Endothelial cell of umbilical vein (primary cell): Measurements from ENCODE around the gene EHBP1L1. TPM values are rescaled to one million over a fixed set of nuclear protein-coding genes. Genes with fewer than 3 reads are reported as not detected.

Source experiments
- BruUV-seq: library from RNA; stranded (reverse); fragments of 400-500 nt; replicated peaks from 2 replicates; lab custom pipeline; 2021; lab: Mats Ljungman, UMichigan
- CTCF ChIA-PET: fragments of 300-600, 350-600 bp; sonication (Branson Sonifier 250); formaldehyde crosslinking; loops from one replicate; lab custom pipeline; 2021; ENCODE audit warnings: antibody characterized with exemption, inconsistent platforms; lab: Charles Lee
- POLR2A ChIA-PET: fragments of 300-600, 350-600 bp; sonication (Branson Sonifier 250); formaldehyde crosslinking; loops from one replicate; lab custom pipeline; 2021; ENCODE audit warnings: antibody characterized with exemption, inconsistent platforms; lab: Charles Lee
- DNase-seq: peaks from one replicate; pipeline ENCODE4 v3.0.0-alpha.2; 2011; ENCODE audit warnings: low read depth, low spot score
- FAIRE-seq: peaks from 2 replicates; lab custom pipeline; 2011; peaks lifted over from hg19 to GRCh38; lab: Jason Lieb, UNC
- H2AFZ ChIP-seq: 2 replicates; pipeline ENCODE4 v1.6.0; 2012; ENCODE audit warnings: low read depth, low read length, control low read depth, inconsistent platforms
- H3K27ac ChIP-seq: 2 replicates; pipeline ENCODE4 v1.5.1; 2011; ENCODE audit warnings: low read depth, mild to moderate bottlenecking, control low read depth, low read length, moderate library complexity; ENCODE audit not compliant: insufficient read depth
- H3K27me3 ChIP-seq, 2 experiments: 2 replicates each; pipeline versions ENCODE4 v1.6.0 to v1.6.1; 2011; ENCODE audit warnings: low read length in 2 of 2, mixed read lengths in 1 of 2; ENCODE audit not compliant: control insufficient read depth in 2 of 2, insufficient read depth in 2 of 2
- H3K36me3 ChIP-seq, 2 experiments: 2 replicates in 1 of 2; 3 replicates in 1 of 2; pipeline ENCODE4 v1.5.1; 2011; ENCODE audit warnings: low read length in 2 of 2, mild to moderate bottlenecking in 1 of 2, moderate library complexity in 1 of 2; ENCODE audit not compliant: control insufficient read depth in 2 of 2, insufficient read depth in 2 of 2; ENCODE audit errors: extremely low read depth in 1 of 2
- H3K4me1 ChIP-seq: 3 replicates; pipeline ENCODE4 v1.5.1; 2011; ENCODE audit warnings: mild to moderate bottlenecking, low read length; ENCODE audit not compliant: control insufficient read depth, insufficient read depth; ENCODE audit errors: extremely low read depth
- H3K4me2 ChIP-seq: 2 replicates; pipeline ENCODE4 v1.6.1; 2011; ENCODE audit warnings: low read length, control low read depth, mixed read lengths; ENCODE audit not compliant: insufficient read depth
- H3K4me3 ChIP-seq, 3 experiments: fragments of 200-600 bp in 1 of 3; sonication (generic), shearing (Covaris generic) in 1 of 3; replicated peaks in 1 of 3; 2 replicates each; pipeline ENCODE4 v1.5.1; 2011 to 2016; ENCODE audit warnings: control low read depth in 3 of 3, low read length in 3 of 3, mild to moderate bottlenecking in 2 of 3, inconsistent platforms in 1 of 3, low read depth in 1 of 3, moderate library complexity in 1 of 3; ENCODE audit not compliant: insufficient read depth in 1 of 3
- H3K79me2 ChIP-seq: 2 replicates; pipeline ENCODE4 v1.6.0; 2012; ENCODE audit warnings: low read length, inconsistent platforms; ENCODE audit not compliant: control insufficient read depth, insufficient read depth
- H3K9ac ChIP-seq: replicated peaks from 2 replicates; pipeline ENCODE3; 2011; ENCODE audit warnings: low read length, control low read depth; ENCODE audit not compliant: insufficient read depth; ENCODE audit errors: extremely low read depth
- H3K9me1 ChIP-seq: replicated peaks from 3 replicates; pipeline ENCODE4 v1.6.0; 2011; ENCODE audit warnings: mild to moderate bottlenecking, low read length; ENCODE audit not compliant: control insufficient read depth, insufficient read depth; ENCODE audit errors: extremely low read depth
- H3K9me3 ChIP-seq: replicated peaks from 2 replicates; pipeline ENCODE4 v1.5.1; 2012; ENCODE audit warnings: low read length, inconsistent platforms; ENCODE audit not compliant: control insufficient read depth, insufficient read depth
- H4K20me1 ChIP-seq: replicated peaks from 2 replicates; pipeline ENCODE3; 2011; ENCODE audit warnings: mild to moderate bottlenecking, low read length; ENCODE audit not compliant: control insufficient read depth, insufficient read depth; ENCODE audit errors: extremely low read depth
- EZH2 ChIP-seq: IDR thresholded peaks from 2 replicates; pipeline ENCODE4 v1.6.1; 2012; ENCODE audit warnings: borderline replicate concordance, low read depth, mild to moderate bottlenecking, moderate library complexity, low read length, inconsistent platforms; ENCODE audit not compliant: severe bottlenecking
- FOS ChIP-seq: IDR thresholded peaks from 2 replicates; pipeline ENCODE4 v1.6.1; 2011; ENCODE audit warnings: mild to moderate bottlenecking, low read length, moderate library complexity, borderline replicate concordance; ENCODE audit not compliant: insufficient read depth
- GATA2 ChIP-seq: IDR thresholded peaks from 2 replicates; pipeline ENCODE4 v1.7.0; 2011; ENCODE audit warnings: low read depth, mild to moderate bottlenecking, moderate library complexity, mixed read lengths, low read length; ENCODE audit not compliant: insufficient read length, insufficient read depth
- JUN ChIP-seq: IDR thresholded peaks from 2 replicates; pipeline ENCODE4 v1.6.1; 2011; ENCODE audit warnings: borderline replicate concordance, low read depth; ENCODE audit not compliant: insufficient read length, insufficient read depth
- MYC ChIP-seq: IDR thresholded peaks from one replicate; pipeline ENCODE4 v1.6.1; 2011; ENCODE audit warnings: mild to moderate bottlenecking, low read depth, low read length
- POLR2A ChIP-seq: IDR thresholded peaks from 2 replicates; pipeline ENCODE4 v1.6.1; 2012; ENCODE audit warnings: low read depth, mild to moderate bottlenecking, control low read depth, low read length
- POLR2AphosphoS5 ChIP-seq: IDR thresholded peaks from 2 replicates; pipeline ENCODE4 v1.6.1; 2012; ENCODE audit warnings: low read depth, mild to moderate bottlenecking, control low read depth, low read length, moderate library complexity; ENCODE audit not compliant: insufficient read depth
- dilution Hi-C: fragments of 300-500 bp; cut with MboI; formaldehyde crosslinking; loops from one replicate; pipeline ENCODE4 v1.15.0; 2019; ENCODE audit warnings: low sequenced_read_pairs; ENCODE audit not compliant: extremely low pct_ligation_motif_present
- intact Hi-C: fragments of 100-400 bp; cut with micrococcal nuclease; formaldehyde crosslinking; loops from one replicate; pipeline ENCODE4 v1.10.0; 2022
- polyA plus RNA-seq, 4 experiments: library from polyadenylated mRNA; depleted of rRNA in 3 of 4; stranded (reverse) in 3 of 4; unstranded in 1 of 4; fragments of >200 nt; gene quantifications; 2 replicates each; pipeline versions ENCODE4 v1.2.1 to v1.2.3, GENCODE V29; 2011 to 2012; ENCODE audit warnings: missing spikeins in 1 of 4
- total RNA-seq: library from RNA; stranded (reverse); gene quantifications from 2 replicates; pipeline ENCODE4 v1.2.3, GENCODE V29; 2021
- TF ChIP-seq, protein P1 (sequence below), 2 donors: IDR thresholded peaks; 1 replicate in 1 of 2; 2 replicates in 1 of 2; pipeline ENCODE4 v1.5.1; 2011; ENCODE audit warnings: low read length in 2 of 2, mild to moderate bottlenecking in 2 of 2, moderate library complexity in 2 of 2, control low read depth in 1 of 2, inconsistent platforms in 1 of 2, low read depth in 1 of 2; ENCODE audit not compliant: insufficient read depth in 1 of 2; ENCODE audit errors: extremely low read depth in 1 of 2
- TF ChIP-seq, protein P2 (sequence below): IDR thresholded peaks from 2 replicates; pipeline ENCODE4 v1.6.1; 2011; ENCODE audit not compliant: insufficient read depth, insufficient read length

The EHBP1L1 gene
- total and polyA plus RNA-seq, 2 donors (not counting 3 experiments of a cell fraction or from before 2014, with no cell fraction given): 12.7 to 19.7 TPM

DNA sequence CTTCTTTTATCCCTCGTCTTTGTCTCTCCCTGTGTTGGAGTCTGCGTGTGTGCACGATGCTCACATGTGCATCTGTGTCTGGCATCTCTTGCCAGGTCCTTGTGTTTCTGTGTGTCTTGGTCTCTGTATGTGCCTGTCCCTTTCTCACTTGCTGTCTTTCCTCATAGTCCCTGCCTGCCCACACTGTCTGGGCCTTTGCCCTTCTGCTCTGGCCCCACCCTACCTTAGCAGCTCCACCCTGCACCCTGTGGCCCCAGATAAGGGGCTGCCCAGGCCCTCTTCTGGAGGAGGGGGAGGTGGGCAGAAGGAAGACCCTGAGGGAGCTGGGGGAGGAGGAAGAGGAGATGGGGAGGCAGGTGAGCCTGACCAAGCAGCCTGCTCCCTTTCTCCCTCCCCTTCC, 2.8 kb downstream of the EHBP1L1 start:
- no peak for TF ChIP-seq MYC
- TF ChIP-seq, protein P1, sequence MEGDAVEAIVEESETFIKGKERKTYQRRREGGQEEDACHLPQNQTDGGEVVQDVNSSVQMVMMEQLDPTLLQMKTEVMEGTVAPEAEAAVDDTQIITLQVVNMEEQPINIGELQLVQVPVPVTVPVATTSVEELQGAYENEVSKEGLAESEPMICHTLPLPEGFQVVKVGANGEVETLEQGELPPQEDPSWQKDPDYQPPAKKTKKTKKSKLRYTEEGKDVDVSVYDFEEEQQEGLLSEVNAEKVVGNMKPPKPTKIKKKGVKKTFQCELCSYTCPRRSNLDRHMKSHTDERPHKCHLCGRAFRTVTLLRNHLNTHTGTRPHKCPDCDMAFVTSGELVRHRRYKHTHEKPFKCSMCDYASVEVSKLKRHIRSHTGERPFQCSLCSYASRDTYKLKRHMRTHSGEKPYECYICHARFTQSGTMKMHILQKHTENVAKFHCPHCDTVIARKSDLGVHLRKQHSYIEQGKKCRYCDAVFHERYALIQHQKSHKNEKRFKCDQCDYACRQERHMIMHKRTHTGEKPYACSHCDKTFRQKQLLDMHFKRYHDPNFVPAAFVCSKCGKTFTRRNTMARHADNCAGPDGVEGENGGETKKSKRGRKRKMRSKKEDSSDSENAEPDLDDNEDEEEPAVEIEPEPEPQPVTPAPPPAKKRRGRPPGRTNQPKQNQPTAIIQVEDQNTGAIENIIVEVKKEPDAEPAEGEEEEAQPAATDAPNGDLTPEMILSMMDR (IDR thresholded peaks at IDR 0.05; ENCODE audit: extremely low read depth in 1 of 2, insufficient read depth in 1 of 2, low read depth in 1 of 2, low read length in 2 of 2): no peak
- no peak for TF ChIP-seq JUN
- no peak for TF ChIP-seq POLR2AphosphoS5
- TF ChIP-seq GATA2: no peak
- no peak for TF ChIP-seq FOS
- TF ChIP-seq, protein P2, sequence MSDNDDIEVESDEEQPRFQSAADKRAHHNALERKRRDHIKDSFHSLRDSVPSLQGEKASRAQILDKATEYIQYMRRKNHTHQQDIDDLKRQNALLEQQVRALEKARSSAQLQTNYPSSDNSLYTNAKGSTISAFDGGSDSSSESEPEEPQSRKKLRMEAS: no peak
- TF ChIP-seq POLR2A: no peak
- no peak for TF ChIP-seq EZH2
- ChIA-PET CTCF (interaction anchor here (3.9 to 9.7 kb wide), 2 partner anchors 11 to 38 kb away, joined by 22 to 167 read pairs; no protein-coding TSS in a partner anchor), POLR2A (no interaction called here)
- Histone ChIP-seq H3K79me2 (peaks cover 1% of the 10 kb centered on the region), H4K20me1 (no peaks in the 10 kb centered on the region), H3K4me3 (no peak overlapping the region), H3K4me2 (no peak overlapping the region), H3K9me3 (no peaks in the 10 kb centered on the region), H3K36me3 (no peaks in the 10 kb centered on the region), H3K27ac (no peak overlapping the region), H3K9ac (no peak overlapping the region), H3K27me3 (no peaks in the 10 kb centered on the region), H2AFZ (no peak overlapping the region), H3K9me1 (no peaks in the 10 kb centered on the region), H3K4me1 (peaks cover 28% of the 10 kb centered on the region)
- FAIRE-seq (no peak), DNase-seq (no peak)
- dilution Hi-C loops: no loop called here
- intact Hi-C loops: no loop called here
- BruUV-seq: no TSS peak
